OCI-LY1 (cell line): ENCODE results near the gene PRUNE1.

Experiments used
- H2AFZ ChIP-seq: fragments of 200-600 bp; sonication (generic), shearing (Covaris generic); 2 replicates; pipeline ENCODE4 v1.6.0; 2014; ENCODE audit warnings: antibody characterized with exemption, mild to moderate bottlenecking, low read length
- H3F3A ChIP-seq: fragments of 200-600 bp; sonication (generic), shearing (Covaris generic); 2 replicates; pipeline ENCODE4 v1.6.0; 2014; ENCODE audit warnings: mild to moderate bottlenecking, antibody characterized with exemption, low read length, moderate library complexity; ENCODE audit not compliant: insufficient read depth
- H3K27ac ChIP-seq: fragments of 200-600 bp; sonication (generic); 2 replicates; pipeline ENCODE4 v1.5.1; 2014; ENCODE audit warnings: low read length, mixed run types, mild to moderate bottlenecking, low read depth; ENCODE audit not compliant: poor library complexity, severe bottlenecking
- H3K27me3 ChIP-seq: fragments of 200-600 bp; sonication (generic); 2 replicates; pipeline ENCODE4 v1.6.0; 2014; ENCODE audit warnings: antibody characterized with exemption, mild to moderate bottlenecking, low read length, moderate library complexity; ENCODE audit not compliant: insufficient read depth
- H3K36me3 ChIP-seq: fragments of 200-600 bp; sonication (generic); 2 replicates; pipeline ENCODE4 v1.6.1; 2014; ENCODE audit warnings: mild to moderate bottlenecking, antibody characterized with exemption, low read length, moderate library complexity, mixed read lengths; ENCODE audit not compliant: insufficient read depth
- H3K4me1 ChIP-seq: fragments of 200-600 bp; sonication (generic); 2 replicates; pipeline ENCODE4 v1.5.1; 2014; ENCODE audit warnings: mild to moderate bottlenecking, low read length, moderate library complexity; ENCODE audit not compliant: insufficient read depth, severe bottlenecking
- H3K4me2 ChIP-seq: fragments of 200-600 bp; sonication (generic), shearing (Covaris generic); 2 replicates; pipeline ENCODE4 v1.6.1; 2014; ENCODE audit warnings: low read length
- H3K4me3 ChIP-seq: fragments of 200-600 bp; sonication (generic); 2 replicates; pipeline ENCODE4 v1.5.1; 2014; ENCODE audit warnings: low read length, low read depth, mild to moderate bottlenecking, mixed read lengths; ENCODE audit not compliant: poor library complexity, severe bottlenecking
- H3K79me2 ChIP-seq: fragments of 200-600 bp; shearing (Covaris generic); 2 replicates; pipeline ENCODE4 v1.6.1; 2016; ENCODE audit warnings: mixed run types, low read length, mixed read lengths; ENCODE audit not compliant: insufficient read depth
- H3K9ac ChIP-seq: fragments of 200-600 bp; sonication (generic), shearing (Covaris generic); 2 replicates; pipeline ENCODE4 v1.6.1; 2014; ENCODE audit warnings: mild to moderate bottlenecking, low read length, mixed read lengths
- H3K9me2 ChIP-seq: fragments of 200-600 bp; sonication (generic), shearing (Covaris generic); 2 replicates; pipeline ENCODE4 v1.6.1; 2014; ENCODE audit warnings: low read depth, mild to moderate bottlenecking, low read length, mixed read lengths
- H3K9me3 ChIP-seq: fragments of 200-600 bp; shearing (Covaris generic); 2 replicates; pipeline ENCODE4 v1.6.1; 2014; ENCODE audit warnings: low read length, mixed read lengths
- H4K20me1 ChIP-seq: fragments of 200-600 bp; sonication (generic), shearing (Covaris generic); 2 replicates; pipeline ENCODE4 v1.6.0; 2016; ENCODE audit warnings: mild to moderate bottlenecking, low read length; ENCODE audit not compliant: insufficient read depth
- CTCF ChIP-seq: fragments of 200-600 bp; sonication (generic), shearing (Covaris generic); IDR thresholded peaks from 2 replicates; pipeline ENCODE4 v1.5.1; 2017; ENCODE audit warnings: mild to moderate bottlenecking, antibody characterized with exemption, low read length, moderate library complexity, mixed read lengths
- EZH2 ChIP-seq: fragments of 200-600 bp; sonication (generic), shearing (Covaris generic); IDR thresholded peaks from 2 replicates; pipeline ENCODE4 v1.8.0; 2017; ENCODE audit warnings: borderline replicate concordance, mixed run types, mild to moderate bottlenecking, antibody characterized with exemption, low read length, moderate library complexity, mixed read lengths

Gene PRUNE1

GRCh38 chr1:150966011-150966410, 42.2 kb upstream of the PRUNE1 start:
- no peaks in the 10 kb centered on the region for H3K9me3 ChIP-seq

GRCh38 chr1:150967936-150968335, 40.3 kb upstream of the PRUNE1 start:
- Histone ChIP-seq H3K9me2 (no peaks in the 10 kb centered on the region), H3K4me2 (no peak overlapping the region), H3K27ac (no peak overlapping the region), H3K9ac (no peak overlapping the region), H3K79me2 (peaks cover 15% of the 10 kb centered on the region), H3K9me3 (no peaks in the 10 kb centered on the region), H3K4me3 (no peak overlapping the region), H3F3A (no peaks in the 10 kb centered on the region), H3K36me3 (peaks cover 59% of the 10 kb centered on the region), H2AFZ (no peak overlapping the region), H3K27me3 (no peaks in the 10 kb centered on the region), H4K20me1 (no peaks in the 10 kb centered on the region), H3K4me1 (peaks cover 18% of the 10 kb centered on the region)
- TF ChIP-seq EZH2 (no peak), CTCF (no peak)

More at GRCh38 chr1:150966011-150966410, 42.2 kb upstream of the PRUNE1 start:
- Histone ChIP-seq H3K4me2 (no peak overlapping the region), H3K4me1 (no peaks in the 10 kb centered on the region), H3K27ac (no peak overlapping the region), H3K9ac (no peak overlapping the region), H3K36me3 (peaks cover 78% of the 10 kb centered on the region), H4K20me1 (no peaks in the 10 kb centered on the region), H3K4me3 (no peak overlapping the region), H3K9me2 (no peaks in the 10 kb centered on the region), H3F3A (no peaks in the 10 kb centered on the region), H3K79me2 (no peaks in the 10 kb centered on the region), H3K27me3 (no peaks in the 10 kb centered on the region), H2AFZ (no peak overlapping the region)
- no peak for TF ChIP-seq CTCF
- no peak for TF ChIP-seq EZH2

- Histone ChIP-seq H4K20me1 (no peaks in the 10 kb centered on the region), H3K36me3 (peaks cover 53% of the 10 kb centered on the region), H3K4me3 (no peak overlapping the region), H3K27me3 (no peaks in the 10 kb centered on the region), H3K4me2 (no peak overlapping the region), H3K9ac (no peak overlapping the region), H3F3A (no peaks in the 10 kb centered on the region), H3K79me2 (peaks cover 20% of the 10 kb centered on the region), H3K4me1 (peaks cover 24% of the 10 kb centered on the region), H3K9me2 (no peaks in the 10 kb centered on the region), H2AFZ (no peak overlapping the region), H3K27ac (no peak overlapping the region), H3K9me3 (no peaks in the 10 kb centered on the region)
- no peak for TF ChIP-seq CTCF
- TF ChIP-seq EZH2, result no peak
Observed at GRCh38 chr1:150968491-150968890, 39.8 kb upstream of the PRUNE1 start.
